Osteocyte (in vitro differentiated cells): ENCODE results near the gene UGGT2. TPM values are rescaled to one million over a fixed set of nuclear protein-coding genes. Genes with fewer than 3 reads are reported as not detected.
"Not testable (repeated sequence)": the region's sequence is repeated elsewhere in the genome, so short reads cannot be mapped to it uniquely, and the experiment has no call there.

Experiments used
- DNase-seq: peaks from one replicate; pipeline ENCODE4 v3.0.0; 2021; ENCODE audit warnings: mixed read lengths; ENCODE audit not compliant: unreplicated experiment; ENCODE audit errors: extremely low spot score
- H3K27ac Mint-ChIP-seq: one replicate; pipeline ENCODE4 v1.8.0; 2021; ENCODE audit warnings: mild to moderate bottlenecking, mixed read lengths; ENCODE audit not compliant: unreplicated experiment
- H3K27me3 Mint-ChIP-seq: one replicate; pipeline ENCODE4 v1.8.0; 2021; ENCODE audit warnings: mixed read lengths; ENCODE audit not compliant: unreplicated experiment
- H3K36me3 Mint-ChIP-seq: one replicate; pipeline ENCODE4 v1.8.0; 2021; ENCODE audit warnings: mixed read lengths; ENCODE audit not compliant: unreplicated experiment
- H3K4me1 Mint-ChIP-seq: one replicate; pipeline ENCODE4 v1.8.0; 2021; ENCODE audit warnings: mixed read lengths; ENCODE audit not compliant: unreplicated experiment
- H3K4me3 Mint-ChIP-seq: one replicate; pipeline ENCODE4 v1.8.0; 2021; ENCODE audit warnings: mild to moderate bottlenecking, moderate library complexity, mixed read lengths; ENCODE audit not compliant: unreplicated experiment
- H3K9me3 Mint-ChIP-seq: one replicate; pipeline ENCODE4 v1.8.0; 2021; ENCODE audit warnings: mixed read lengths; ENCODE audit not compliant: unreplicated experiment
- CTCF ChIP-seq: fragments of 200-600 bp; sonication (generic); IDR thresholded peaks from 2 replicates; pipeline ENCODE4 v1.5.0; 2021; ENCODE audit warnings: antibody characterized with exemption, mild to moderate bottlenecking, moderate library complexity
- total RNA-seq: library from RNA; stranded (reverse); gene quantifications from 2 replicates; pipeline ENCODE4 v1.2.1, GENCODE V29; 2021

The UGGT2 gene
- total RNA-seq, 1 donor from 2014 or later = 34.1 TPM

GRCh38 chr13:95800436-95800835, 252.8 kb downstream of the UGGT2 start:
- Mint-ChIP-seq H3K4me3 (no peak overlapping the region), H3K4me1 (no peaks in the 10 kb centered on the region)
- DNase-seq = no peak

GRCh38 chr13:95797016-95797415, 256.2 kb downstream of the UGGT2 start:
- H3K36me3 Mint-ChIP-seq = peaks cover 28% of the 10 kb centered on the region
- H3K27ac Mint-ChIP-seq = no peak overlapping the region
- no peaks in the 10 kb centered on the region for H3K9me3 Mint-ChIP-seq
- no peak overlapping the region for H3K4me3 Mint-ChIP-seq
- TF ChIP-seq CTCF = no peak
- DNase-seq = no peak
- peaks cover 2% of the 10 kb centered on the region for H3K4me1 Mint-ChIP-seq
- H3K27me3 Mint-ChIP-seq = no peaks in the 10 kb centered on the region

More at GRCh38 chr13:95800436-95800835, 252.8 kb downstream of the UGGT2 start:
- Mint-ChIP-seq H3K27ac (no peak overlapping the region), H3K9me3 (peaks cover 20% of the 10 kb centered on the region), H3K36me3 (peaks cover 30% of the 10 kb centered on the region), H3K27me3 (no peaks in the 10 kb centered on the region)
- no peak for TF ChIP-seq CTCF

GRCh38 chr13:95793781-95794180, 259.4 kb downstream of the UGGT2 start:
- peaks cover 50% of the 10 kb centered on the region for H3K36me3 Mint-ChIP-seq
- no peak for DNase-seq
- H3K4me3 Mint-ChIP-seq = no peak overlapping the region
- no peak overlapping the region for H3K27ac Mint-ChIP-seq
- H3K4me1 Mint-ChIP-seq = peaks cover 2% of the 10 kb centered on the region
- TF ChIP-seq CTCF = no peak
- H3K9me3 Mint-ChIP-seq = peaks cover 8% of the 10 kb centered on the region
- no peaks in the 10 kb centered on the region for H3K27me3 Mint-ChIP-seq

- Mint-ChIP-seq H3K36me3 (peaks cover 48% of the 10 kb centered on the region), H3K4me1 (peaks cover 4% of the 10 kb centered on the region), H3K9me3 (peaks cover 8% of the 10 kb centered on the region), H3K27me3 (no peaks in the 10 kb centered on the region), H3K4me3 (no peak overlapping the region), H3K27ac (peak overlapping the region; percentile 47)
- no peak for DNase-seq
- no peak for TF ChIP-seq CTCF
Observed at GRCh38 chr13:95793018-95793555, 260.1 kb downstream of the UGGT2 start.

- H3K4me1 Mint-ChIP-seq = peaks cover 10% of the 10 kb centered on the region
- peaks cover 52% of the 10 kb centered on the region for H3K36me3 Mint-ChIP-seq
- no peaks in the 10 kb centered on the region for H3K27me3 Mint-ChIP-seq
- no peak for DNase-seq
- no peak overlapping the region for H3K4me3 Mint-ChIP-seq
- peaks cover 8% of the 10 kb centered on the region for H3K9me3 Mint-ChIP-seq
- H3K27ac Mint-ChIP-seq = no peak overlapping the region
- no peak for TF ChIP-seq CTCF
Observed at GRCh38 chr13:95791084-95791722, 262.0 kb downstream of the UGGT2 start.

- H3K27me3 Mint-ChIP-seq, H3K9me3 Mint-ChIP-seq, H3K27ac Mint-ChIP-seq, DNase-seq, H3K4me3 Mint-ChIP-seq: not testable (repeated sequence)
- peaks cover 19% of the 10 kb centered on the region for H3K4me1 Mint-ChIP-seq
- peaks cover 44% of the 10 kb centered on the region for H3K36me3 Mint-ChIP-seq
Observed at GRCh38 chr13:95789315-95789714, 263.9 kb downstream of the UGGT2 start.
